G401 (cell line): ENCODE results near the gene KATNB1. TPM values are rescaled to one million over a fixed set of nuclear protein-coding genes. Genes with fewer than 3 reads are reported as not detected.
A peak's percentile ranks its signal among the peaks of the same experiment; 100 is the strongest.
"Not testable (repeated sequence)": the region's sequence is repeated elsewhere in the genome, so short reads cannot be mapped to it uniquely, and the experiment has no call there.

Experiments
- DNase-seq: peaks from one replicate; pipeline ENCODE4 v3.0.0-alpha.2; 2015; ENCODE audit warnings: low spot score
- in situ Hi-C: cut with HindIII; loops from 2 replicates; pipeline ENCODE4 v1.10.0; 2016; ENCODE audit warnings: low sequenced_read_pairs, mixed read lengths
- total RNA-seq: library from RNA; depleted of rRNA; stranded (reverse); fragments of >200 nt; shearing (Covaris generic); gene quantifications from 2 replicates; pipeline ENCODE4 v1.2.3, GENCODE V29; 2014

KATNB1 gene
- total RNA-seq, 1 experiment from 2014 or later, result 55.6 TPM

DNA sequence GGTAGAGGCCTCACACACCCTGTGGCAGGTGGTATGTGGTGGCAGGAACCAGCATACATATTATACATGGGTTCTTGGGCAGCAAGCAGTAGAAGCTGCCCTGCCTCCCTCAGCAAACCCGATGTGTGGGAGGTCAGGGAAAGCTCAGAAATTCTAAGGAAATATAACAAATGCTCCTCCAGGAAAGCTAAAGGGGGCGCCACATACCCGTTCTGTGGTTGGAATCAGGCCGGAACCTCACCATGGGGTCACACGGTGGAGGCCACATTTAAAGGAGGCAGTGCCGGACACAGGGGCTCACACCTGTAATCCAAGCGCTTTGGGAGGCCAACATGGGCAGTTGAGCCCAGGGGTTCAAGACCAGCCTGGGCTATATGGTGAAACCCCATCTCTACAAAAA, 12.4 kb upstream of the KATNB1 start:
- no peak for DNase-seq
- in situ Hi-C loops, result no loop called here

DNA sequence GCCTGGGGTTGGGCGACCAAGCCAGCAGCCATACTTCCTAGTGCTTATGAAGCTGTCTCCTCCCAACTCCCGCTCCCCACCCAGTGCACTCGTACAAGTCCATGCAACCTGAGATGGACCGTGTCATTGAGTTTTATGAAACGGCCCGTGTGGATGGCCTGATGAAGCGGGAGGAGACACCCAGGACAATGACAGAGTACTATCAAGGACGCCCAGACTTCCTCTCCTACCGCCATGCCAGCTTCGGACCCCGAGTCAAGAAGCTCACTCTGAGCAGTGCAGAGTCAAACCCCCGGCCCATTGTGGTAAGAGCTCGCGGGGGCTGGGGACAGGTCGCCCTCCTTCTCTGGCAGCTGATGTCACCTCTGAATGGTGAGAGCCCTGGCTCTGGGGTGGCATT, 11.0 kb upstream of the KATNB1 start:
- in situ Hi-C loops, result no loop called here
- no peak for DNase-seq

DNA sequence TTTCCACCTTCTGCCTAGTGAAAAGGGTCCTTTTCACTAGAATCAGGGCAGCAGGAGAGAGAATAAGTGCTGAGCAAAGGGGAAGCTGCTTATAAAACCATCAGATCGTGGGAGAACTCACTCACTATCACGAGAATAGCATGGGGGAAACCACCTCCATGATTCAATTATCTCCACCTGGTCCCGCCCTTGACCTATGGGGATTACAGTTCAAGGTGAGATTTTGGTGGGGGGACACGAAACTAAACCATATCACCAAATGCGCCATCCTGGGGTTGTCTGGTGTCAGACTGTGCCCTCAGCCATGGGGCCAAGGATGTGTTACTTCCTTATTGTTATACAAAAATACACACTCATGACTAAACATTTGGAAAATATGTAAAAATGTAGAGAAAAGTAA, 10.4 kb upstream of the KATNB1 start:
- in situ Hi-C loops, result no loop called here
- DNase-seq, result no peak

DNA sequence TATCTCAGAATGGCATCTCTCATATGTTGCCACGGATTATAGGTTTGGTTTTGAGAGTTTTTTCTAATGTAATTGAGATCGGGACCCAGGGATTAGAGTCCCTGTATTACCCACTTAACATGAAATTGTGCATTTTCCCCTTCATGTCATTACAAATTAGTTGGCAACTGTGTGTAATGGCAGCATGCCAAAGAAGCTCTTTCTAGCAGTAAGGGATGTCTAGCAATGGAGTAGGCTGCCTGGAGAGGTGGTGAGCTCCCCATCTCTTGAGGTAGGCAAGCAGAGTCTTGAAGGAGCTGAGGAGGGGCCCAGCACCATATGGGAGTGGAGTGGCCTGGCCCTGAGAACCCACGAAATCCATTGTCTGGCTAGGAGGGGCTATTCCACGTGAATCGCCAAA, 10.0 kb upstream of the KATNB1 start:
- DNase-seq, result no peak
- in situ Hi-C loops, result no loop called here

DNA sequence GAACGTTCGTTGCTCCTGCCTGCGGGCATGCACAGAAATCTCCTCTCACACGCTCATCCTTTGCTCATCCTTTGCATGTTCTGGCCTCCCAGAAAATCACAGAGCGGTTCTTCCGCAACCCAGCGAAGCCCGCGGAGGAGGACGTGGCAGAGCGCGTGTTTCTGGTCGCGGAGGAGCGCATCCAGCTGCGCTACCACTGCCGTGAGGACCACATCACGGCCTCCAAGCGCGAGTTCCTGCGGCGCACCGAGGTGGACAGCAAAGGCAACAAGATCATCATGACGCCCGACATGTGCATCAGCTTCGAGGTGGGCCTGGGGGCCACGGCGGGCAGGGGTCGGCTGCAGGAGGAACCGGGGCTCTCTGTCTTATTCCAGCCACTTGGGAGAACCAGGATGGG, 9.6 kb upstream of the KATNB1 start:
- in situ Hi-C loops, result no loop called here
- no peak for DNase-seq

DNA sequence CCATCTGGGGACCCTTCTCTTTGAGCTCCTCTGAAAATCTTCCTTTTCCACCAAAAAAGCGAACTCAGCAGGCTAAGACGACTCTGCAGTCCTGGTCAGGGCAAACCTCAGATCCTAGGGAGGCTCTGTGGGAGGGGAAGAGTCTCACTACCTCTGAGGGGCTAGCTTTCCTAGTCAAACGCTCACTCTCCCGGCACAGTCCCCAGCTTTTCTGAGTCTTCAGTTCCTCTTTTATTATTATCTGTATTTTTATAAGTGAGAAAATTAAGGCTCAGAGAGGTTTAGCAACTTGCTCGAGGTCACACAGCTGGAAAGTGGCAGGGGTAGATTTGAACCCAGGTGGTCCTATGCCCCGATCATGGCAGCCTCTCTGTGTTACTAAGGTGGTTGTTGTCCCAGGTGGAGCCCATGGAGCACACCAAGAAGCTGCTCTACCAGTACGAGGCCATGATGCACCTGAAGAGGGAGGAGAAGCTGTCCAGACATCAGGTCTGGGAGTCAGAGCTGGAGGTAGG, 9.1 kb upstream of the KATNB1 start:
- DNase-seq, result no peak
- in situ Hi-C loops, result no loop called here

DNA sequence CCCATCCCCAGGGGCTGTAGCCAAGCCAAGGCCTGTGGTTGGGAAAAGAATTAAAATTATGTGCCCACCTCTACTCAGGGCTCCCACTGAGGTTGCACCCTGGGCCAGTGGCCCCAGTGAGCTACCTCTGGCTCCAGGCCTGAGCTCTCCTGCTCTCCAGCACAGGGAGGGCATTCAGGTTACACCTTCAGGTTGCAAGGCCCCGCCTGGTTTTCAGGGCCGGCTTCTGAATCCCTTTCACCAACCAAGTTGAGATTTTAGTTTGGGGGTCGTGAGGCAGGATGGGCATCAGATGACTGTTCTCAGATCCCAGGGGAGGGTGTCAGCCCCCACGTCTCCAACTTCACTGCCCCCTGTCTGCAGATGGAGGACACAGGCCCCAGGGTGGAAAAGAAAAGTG, 8.0 kb upstream of the KATNB1 start:
- no peak for DNase-seq
- in situ Hi-C loops, result no loop called here

DNA sequence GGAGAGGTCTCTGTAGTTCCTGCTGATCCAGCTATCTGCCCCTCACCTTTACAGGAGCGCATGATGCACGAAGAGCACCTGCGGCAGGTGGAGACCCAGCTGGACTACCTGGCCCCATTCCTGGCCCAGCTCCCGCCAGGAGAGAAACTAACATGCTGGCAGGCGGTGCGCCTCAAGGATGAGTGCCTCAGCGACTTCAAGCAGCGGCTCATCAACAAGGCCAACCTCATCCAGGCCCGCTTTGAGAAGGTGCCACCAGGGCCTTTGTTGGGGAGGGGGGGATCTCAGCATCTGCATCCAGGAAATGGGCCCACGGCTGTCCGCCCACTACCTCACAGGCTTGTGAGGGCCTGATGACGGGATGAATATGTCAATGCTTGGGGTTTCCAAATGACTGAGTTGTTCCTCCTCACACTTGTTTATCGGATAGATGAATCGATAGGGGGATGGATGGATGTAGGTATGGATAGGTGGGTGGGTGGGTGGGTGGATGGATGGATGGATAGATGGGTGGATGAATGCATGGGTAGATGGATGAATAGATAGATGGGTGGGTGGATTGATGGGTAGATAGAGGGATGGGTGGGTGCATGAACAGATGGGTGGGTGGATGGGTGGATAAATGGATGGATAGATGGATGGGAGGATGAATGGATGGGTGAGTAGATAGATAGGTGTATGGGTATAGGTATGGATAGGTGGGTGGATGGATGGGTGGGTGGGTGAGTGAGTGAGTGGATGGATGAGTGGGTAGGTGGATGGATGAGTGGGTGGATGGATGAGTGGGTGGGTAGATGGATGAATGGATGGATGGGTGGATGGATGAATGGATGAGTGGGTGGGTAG, 7.0 kb upstream of the KATNB1 start:
- in situ Hi-C loops, result no loop called here
- DNase-seq, result no peak

DNA sequence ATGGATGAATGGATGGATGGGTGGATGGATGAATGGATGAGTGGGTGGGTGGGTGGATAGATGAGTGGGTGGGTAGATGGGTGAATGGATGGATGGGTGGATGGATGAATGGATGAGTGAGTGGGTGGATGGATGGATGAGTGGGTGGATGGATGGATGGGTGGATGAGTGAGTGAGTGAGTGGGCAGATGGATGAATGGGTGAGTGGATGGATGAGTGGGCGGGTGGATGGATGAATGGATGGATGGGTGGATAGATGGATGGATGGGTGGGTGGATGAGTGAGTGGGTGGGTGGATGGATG, 6.4 kb upstream of the KATNB1 start:
- DNase-seq, result no peak
- in situ Hi-C loops, result no loop called here

DNA sequence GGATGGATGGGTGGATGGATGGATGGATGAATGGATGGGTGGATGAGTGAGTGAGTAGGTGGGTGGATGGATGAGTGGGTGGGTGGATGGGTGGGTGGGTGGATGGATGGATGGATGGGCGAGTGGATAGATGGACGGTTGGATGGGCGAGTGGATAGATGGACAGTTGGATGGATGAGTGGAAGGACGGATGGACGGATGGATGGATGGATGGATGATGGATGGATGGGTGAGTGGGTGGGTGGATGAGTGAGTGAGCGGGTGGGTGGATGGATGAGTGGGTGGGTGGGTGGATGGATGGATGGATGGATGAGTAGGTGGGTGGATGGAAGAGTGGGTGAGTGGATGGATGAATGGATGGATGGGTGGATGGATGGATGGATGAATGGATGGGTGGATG, 5.7 kb upstream of the KATNB1 start:
- in situ Hi-C loops, DNase-seq: not testable (repeated sequence)

DNA sequence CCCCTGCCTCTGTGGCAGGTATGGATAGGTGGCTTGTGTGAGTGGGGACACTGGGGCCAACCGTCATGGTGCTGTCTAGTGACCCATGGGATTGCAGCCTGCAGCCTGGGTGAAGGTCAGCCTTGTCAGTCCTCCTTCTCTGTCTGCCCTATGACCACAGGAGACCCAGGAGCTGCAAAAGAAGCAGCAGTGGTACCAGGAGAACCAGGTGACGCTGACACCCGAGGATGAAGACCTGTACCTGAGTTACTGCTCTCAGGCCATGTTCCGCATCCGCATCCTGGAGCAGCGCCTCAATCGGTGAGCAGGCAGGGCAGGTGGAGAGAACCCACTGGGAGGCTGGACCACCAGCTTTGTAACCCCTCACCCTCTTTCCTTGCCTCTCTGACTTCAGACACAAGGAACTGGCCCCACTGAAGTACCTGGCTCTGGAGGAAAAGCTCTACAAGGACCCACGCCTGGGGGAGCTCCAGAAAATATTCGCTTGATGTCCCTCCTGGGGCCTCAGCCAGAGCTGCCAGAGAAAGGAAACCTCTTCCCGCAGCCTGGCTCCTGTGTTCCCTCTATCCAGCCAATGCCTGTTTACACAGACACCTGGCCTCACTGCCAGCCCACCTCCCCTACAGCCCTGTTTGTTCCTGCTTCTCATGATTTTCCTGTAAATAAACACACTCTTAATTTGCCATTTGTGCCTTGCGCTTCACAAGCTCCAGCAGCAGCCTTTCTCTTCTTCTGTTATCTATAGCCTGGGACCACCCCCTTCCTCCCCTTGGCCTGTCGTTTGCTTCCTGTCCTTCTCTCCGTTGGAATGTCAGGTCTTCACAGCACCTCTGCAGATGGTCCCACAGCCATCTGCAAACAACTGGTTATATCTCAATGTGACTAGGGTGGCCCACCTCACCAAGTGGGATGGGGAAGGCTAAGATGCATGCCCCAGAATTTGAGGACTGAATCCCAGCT, 4.5 kb upstream of the KATNB1 start:
- in situ Hi-C loops, result no loop called here

DNA sequence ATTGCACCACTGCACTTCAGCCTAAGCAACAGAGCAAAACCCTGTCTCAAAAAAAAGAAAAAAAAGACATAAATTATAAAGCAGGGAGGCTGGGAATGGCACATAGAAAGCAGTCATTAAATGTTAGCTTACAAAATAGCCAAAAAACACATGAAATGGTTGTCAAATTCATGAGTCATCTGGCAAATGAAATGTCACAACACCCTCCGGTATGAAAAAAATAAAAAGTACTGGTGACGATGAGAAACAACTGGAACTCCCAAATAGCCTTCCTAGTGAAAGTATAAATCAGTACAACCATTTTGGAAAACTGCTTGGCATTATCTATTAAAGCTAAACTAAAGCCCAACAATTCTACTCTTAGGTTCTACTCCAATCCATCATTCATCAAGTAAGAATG, 3.5 kb upstream of the KATNB1 start:
- no peak for DNase-seq
- in situ Hi-C loops, result no loop called here

More for the DNA sequence above, 4.5 kb upstream of the KATNB1 start:
- no peak for DNase-seq

DNA sequence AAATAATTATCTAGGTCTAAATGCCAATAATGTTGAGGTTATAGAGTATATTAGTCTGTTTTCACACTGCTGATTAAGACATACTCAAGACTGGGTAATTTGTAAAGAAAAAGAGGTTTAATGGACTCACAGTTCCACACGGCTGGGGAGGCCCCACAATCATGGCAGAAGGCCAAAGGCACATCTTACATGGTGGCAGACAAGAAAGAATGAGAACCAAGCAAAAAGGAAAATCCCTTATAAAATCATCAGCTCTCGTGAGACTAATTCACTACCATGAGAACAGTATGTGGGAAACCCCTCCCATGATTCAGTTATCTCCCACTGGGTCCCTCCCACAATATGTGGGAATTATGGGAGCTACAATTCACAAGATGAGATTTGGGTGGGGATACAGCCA, 2.9 kb upstream of the KATNB1 start:
- in situ Hi-C loops, result no loop called here

DNA sequence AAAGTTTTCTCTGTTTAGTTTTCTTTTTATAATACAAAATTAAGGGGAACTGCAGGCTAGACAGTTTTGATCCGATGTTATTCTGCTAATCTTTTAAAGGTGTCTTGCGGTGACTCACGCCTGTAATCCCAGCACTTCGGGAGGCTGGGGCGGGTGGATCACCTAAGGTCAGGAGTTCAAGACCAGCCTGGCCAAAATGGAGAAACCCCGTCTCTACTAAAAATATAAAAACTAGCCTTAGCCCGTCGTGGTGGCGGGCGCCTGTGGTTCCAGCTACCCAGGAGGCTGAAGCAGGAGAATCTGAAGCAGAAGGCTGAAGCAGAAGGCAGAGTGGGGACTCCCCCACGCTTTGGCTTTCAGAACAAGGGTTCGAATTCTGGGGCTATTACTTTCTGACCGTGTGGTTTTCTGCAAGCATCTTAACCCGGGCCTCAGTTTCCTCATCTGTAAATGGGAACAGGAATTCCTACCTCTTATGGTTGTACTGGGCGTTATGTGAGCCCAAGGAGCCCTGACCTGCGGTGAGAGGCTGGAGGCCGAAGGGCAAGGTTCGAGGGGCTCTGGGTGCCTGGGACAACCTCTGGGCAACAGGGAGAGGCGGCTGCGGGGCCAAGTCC, 1.2 kb upstream of the KATNB1 start:
- DNase-seq, result no peak
- in situ Hi-C loops, result no loop called here

More for the DNA sequence above, 2.9 kb upstream of the KATNB1 start:
- no peak for DNase-seq

DNA sequence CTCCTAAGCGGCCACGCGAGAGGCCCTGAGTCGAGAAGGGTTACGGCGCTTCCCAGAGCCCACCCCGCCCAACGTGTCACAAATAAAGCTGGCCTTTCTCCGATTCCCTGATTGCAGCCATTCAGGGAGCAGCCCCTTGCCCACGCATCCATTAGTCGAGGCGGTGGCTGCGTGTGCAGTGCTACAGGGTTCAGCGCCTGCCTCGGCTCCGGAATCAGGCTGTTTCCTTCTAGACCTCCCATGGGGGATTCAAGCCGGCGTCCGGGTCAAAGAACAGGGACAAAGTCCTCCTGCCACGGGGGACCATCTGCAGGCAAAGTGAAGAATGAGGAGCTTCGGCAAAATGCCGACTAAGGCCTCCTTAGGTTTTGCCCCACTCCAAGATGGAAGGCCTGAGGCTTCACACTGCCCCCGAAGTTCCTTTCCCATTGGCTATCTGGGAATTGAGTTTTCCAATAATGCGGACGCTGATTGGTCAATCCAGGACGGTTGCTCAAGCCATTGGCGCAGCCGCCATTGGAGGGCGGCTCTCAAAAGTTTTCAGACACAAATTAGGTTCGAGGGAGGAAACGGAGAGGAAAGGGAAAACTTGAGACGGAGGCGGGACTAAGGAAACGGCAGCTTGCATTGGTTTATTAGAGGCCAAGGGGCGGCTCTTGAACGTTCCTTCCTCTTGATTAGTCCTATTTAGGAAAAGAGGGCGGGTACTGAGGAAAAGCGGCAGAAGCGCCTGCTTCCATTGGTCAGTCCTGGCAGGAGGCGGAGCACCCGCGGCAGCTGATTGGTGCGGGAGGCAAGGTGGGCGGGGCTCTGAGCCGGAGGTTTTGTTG, 430 bp upstream of the KATNB1 start:
- in situ Hi-C loops, result no loop called here

DNA sequence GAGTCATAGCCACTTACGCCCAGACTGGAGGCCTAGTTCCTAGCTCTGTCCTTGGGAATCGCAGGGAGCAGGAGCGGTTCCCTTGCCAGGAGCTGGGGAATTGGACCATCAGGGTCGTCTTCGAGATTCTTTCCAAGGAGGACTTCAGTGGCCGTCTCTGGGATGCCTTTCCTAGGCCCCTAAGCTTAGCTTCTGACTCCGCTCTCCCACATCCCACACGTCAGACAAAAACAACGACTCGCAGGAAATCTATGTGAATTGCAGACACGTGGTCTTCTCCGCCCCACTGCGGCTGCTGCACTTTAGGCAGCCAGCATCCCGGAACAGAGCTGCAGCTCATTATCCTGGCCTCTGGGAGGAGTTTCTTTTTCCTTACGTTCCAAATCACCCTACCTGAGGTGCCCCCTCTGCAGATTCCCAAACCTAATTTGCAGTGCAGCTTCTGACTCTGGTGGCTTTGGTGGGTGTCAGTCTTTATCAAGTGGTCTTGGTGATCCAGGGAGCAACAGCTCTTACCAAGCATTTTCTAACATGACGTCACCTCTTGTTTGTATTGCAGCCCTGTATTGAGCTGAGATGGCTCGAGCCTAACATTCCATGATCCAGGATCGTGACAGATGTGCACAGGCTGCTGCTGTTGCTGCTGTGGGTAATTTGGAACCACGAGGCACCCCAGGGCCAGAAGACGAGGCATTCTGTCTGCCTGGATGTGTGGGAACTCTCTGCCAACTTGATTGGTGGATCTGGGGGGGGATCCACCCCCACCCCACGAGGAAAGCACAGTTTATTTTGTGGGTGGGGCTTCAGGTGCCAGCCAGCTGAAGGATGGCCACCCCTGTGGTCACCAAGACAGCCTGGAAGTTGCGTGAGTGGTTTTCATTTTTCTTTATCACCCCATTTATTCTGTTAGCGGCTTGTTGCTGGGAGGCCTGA, 1.1 kb downstream of the KATNB1 start:
- DNase-seq, result peak; percentile 33
- in situ Hi-C loops, result no loop called here

More for the DNA sequence above, 430 bp upstream of the KATNB1 start:
- DNase-seq, result peak; percentile 100

DNA sequence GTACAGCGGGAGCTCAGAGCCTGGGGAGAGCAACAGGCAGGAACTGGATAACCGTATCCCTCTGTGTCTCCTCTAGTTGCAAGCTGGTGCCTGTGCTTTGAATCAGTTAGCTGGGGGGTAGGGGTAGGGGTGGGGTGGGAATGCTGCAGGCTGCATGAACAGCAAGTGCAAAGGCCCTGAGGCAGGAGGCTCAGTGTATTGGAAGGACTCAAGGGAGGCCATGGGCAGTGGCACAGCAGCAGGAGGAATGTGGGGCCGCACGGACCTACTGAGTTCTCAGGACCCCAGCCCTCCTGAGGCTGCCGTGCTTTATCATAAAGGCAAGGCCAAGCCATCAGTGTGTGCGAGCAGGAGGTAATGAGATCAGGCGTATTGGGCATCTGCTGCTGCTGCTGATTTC, 3.3 kb downstream of the KATNB1 start:
- DNase-seq, result no peak
- in situ Hi-C loops, result no loop called here
